HG03442 (cell line): ENCODE results near the gene LRFN2.
A peak's percentile ranks its signal among the peaks of the same experiment; 100 is the strongest.

Experiments
- ATAC-seq: cut with Tn5 transposase; IDR thresholded peaks from one replicate; pipeline ENCODE4 v1.9.1; 2021; ENCODE audit warnings: mild to moderate bottlenecking, moderate library complexity; ENCODE audit not compliant: unreplicated experiment

The LRFN2 gene

DNA sequence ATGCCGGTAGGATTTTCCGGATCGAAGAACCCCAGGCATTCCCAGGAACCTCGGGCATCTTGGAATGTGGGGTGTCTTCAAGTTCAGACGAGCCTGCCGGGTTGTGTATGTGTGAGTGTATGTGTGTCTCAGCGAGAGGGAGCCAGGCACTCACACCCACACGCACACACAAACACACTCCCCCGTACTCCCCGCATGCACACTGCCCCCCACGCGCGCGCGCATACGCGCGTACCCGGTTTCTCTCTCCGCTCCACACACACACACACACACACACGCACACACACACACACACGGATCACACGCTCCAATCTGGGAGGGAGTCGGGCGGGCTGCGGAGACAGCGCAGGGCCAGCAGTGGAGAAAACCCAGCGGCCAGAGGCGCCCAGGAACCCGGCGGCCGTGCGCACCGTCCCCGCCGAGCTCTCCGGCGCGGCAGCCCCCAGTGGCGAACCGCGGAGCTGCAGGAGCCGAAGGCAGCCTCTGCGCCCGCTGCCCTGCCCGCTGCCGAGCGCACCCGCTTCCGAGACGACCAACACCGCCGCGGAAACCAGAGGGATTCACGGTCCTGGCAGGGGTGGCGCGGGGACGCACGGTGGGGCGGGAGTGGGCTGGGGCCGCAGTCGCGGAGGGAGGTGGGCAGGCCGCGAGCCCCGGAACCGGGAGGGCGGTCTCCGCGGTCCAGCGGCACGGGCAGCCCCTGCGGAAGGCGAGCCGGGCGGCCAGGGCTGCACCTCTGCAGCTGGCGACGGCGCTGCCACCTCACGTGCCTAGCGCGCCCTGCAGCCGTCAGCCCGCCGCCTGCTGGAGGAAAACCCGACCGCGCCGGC, at the start of gene LRFN2:
Gene LRFN2, minus strand, starts transcription at position 125 of the 830 bp plus-strand sequence.
- peak; percentile 53 for ATAC-seq

DNA sequence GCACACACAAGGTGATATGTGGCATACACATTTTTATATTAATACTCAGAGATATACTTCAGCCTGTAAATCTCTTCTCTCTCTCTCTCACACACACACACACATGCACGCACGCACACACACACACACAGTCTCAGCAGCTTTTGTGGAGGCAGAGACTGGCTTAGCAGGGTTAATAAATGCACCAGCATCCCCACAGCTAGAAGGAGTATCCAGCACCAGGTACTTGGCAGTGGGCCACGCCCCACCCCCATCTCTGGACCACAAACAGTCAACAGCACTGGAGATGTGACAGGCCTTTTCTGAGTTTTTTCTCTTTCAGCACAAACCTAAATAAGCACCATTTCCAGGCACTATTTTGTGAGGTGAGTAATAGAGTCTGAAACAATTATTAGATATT, 47.3 kb upstream of the LRFN2 start:
- no peak for ATAC-seq

- ATAC-seq: no peak
These were observed 44.6 kb upstream of the LRFN2 start for GRCh38 chr6:40631744-40632143.

DNA sequence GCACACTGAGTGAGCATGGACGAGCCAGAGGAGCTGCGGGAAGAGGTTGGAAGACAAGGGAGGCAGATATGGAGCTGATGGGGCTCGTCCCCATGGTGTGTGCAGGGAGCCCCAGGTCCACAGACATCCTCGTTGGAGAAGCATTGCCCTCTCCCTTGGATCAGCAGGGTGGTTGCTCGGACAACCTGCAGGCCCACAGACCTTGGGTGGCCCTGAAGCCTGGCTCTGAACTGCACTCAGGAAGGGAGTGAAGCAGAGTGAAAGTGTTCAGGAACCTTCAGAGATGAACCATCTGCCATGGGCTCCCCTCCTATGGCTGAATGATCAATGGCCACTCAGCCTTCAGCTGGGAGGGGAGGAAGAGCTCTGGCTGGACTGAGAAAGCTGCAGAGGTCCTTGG, 43.3 kb upstream of the LRFN2 start:
- no peak for ATAC-seq

DNA sequence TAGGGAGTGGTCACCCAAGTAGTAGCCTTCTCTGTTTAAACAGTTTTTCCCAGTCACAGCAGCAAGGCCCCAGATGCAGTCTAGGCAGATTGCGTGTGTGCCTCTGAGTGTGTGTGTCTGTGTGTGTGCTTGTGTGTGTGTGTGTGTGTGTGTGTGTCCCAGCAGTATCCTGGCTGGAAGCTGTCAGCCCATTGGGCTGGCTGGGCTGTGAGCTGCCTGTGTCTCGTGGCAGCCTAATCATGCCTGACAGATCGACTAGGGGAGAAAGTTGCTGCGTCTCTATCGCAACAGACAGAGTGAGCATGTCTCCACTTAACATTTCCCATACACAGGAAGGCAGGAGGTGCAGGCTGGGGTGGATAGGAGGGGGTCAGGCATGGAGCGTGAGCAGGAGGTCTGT, 42.9 kb upstream of the LRFN2 start:
- ATAC-seq: no peak

- no peak for ATAC-seq
These were observed 42.3 kb upstream of the LRFN2 start for GRCh38 chr6:40629463-40629862.

- no peak for ATAC-seq
These were observed 40.2 kb upstream of the LRFN2 start for GRCh38 chr6:40627316-40627715.

DNA sequence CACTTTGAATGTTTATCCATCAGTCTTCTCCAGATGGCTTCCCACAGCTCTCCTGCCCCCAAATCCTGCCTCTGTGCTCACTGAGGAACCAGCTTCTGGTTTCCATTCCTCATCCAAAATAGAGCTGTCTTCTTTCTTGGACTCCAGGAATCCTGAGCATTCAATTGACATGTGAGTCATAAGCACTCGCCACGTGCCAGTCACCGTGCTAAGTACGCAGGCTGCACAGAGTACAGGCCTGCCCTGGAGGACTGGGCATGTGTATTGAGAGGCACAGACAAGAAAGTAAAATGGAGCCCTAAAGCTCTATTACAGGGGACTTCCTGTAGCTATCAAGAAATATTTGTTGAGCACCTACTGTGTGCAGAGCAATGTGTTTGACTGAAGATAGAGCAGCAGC, 39.7 kb upstream of the LRFN2 start:
- no peak for ATAC-seq

DNA sequence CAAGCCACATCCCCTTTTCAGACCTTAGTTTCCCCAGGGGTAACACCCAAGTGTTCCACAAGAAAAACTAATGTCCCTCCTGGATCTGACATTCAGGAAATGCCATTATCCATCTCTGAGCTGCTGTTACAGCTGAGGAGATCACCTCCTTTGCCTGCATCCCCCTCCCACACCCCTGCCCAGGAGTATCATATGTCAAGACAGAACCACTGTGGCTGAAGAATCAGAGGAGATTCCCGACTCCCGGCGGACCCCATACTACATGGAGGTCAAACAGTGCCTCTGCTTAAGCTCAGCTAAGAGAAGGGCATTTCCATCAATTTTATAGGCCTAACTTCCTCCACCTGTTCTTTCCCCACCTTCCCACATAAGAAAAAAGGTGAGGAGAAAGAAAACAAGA, 36.8 kb upstream of the LRFN2 start:
- no peak for ATAC-seq

DNA sequence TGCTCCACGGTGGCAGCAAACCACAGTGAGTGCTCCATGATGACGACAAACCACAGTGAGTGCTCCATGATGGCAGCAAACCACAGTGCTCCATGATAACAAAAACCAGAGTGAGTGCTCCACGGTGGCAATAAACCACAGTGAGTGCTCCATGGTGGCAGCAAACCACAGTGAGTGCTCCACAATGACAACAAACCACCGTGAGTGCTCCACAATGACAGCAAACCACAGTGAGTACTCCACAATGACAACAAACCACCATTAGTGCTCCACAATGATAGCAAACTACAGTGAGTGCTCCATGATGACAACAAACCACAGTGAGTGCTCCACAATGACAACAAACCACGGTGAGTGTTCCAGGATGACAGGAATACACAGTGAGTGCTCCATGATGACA, 36.0 kb upstream of the LRFN2 start:
- ATAC-seq: no peak

DNA sequence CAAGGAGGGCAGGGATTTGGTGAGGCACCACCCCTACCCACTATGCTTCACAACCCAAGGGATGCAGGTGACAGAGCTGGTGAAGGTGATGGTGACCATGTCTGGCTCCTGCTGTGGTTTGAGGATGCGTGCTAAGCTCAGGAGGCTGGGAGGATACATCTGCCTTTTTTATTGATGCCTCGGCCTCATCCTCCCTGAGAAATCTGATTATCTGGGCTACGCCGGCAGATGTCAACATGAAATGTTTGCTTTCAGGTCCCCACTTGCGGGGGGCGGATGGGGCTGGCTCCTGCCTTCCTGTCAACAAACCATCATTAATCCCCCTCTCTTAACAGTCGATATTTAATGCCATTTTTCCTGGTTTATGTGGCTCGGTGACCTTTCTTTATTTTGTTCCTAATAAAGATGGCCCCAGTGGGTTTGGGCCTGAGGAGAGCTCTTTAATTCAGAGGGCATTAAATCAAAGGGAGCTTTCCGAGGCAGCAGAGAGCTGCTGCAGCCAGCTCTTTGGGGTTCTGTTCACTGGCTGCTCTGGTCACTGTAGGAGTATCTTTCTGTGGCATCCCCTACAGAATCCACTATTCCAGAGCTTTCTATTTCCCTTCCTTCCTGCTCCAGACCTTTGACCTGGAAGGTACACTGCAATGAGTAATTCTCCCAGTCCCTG, 33.5 kb upstream of the LRFN2 start:
- no peak for ATAC-seq

GRCh38 chr6:40614671-40615070, 27.5 kb upstream of the LRFN2 start:
- ATAC-seq: no peak

GRCh38 chr6:40611912-40612311, 24.7 kb upstream of the LRFN2 start:
- no peak for ATAC-seq

DNA sequence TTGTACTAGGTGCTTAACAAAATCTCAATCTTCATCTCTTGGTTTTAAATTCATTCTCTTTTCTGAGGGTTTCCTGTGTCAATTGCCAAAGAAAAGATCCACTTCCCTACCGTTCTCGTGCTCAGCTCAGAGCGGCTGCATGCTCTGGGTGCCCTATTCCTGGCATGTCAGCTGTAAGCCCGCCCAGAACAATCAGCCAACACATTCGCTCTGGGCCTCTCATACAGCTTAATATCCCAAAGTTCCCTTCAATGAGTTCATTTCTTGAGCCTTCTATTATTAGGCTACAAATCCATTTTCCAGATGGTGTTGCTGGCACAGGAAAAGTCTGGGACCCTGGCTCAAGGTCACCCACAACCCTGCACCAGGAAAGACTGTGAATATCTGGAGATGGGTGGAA, 24.3 kb upstream of the LRFN2 start:
- ATAC-seq: no peak

GRCh38 chr6:40610229-40610628, 23.1 kb upstream of the LRFN2 start:
- no peak for ATAC-seq

DNA sequence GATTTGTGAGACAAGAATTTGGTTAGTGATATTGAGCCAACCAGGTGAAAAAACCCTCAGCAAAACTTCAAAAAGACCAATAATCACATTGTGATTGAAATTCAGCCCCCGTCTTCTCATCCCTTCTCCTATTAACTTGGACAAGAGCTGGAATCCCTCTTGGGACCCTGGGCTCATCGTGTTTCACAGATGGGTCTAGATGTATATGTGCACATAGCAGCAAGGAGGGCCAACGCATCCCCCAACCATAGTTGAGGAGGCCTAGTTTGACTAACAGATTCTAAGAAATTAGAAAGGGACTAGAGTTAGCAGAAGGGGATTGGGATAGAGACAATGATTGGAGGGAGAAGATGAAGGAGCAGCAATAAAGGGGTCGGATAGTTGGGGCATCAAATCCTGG, 19.8 kb upstream of the LRFN2 start:
- ATAC-seq: no peak

GRCh38 chr6:40606526-40606925, 19.4 kb upstream of the LRFN2 start:
- no peak for ATAC-seq

DNA sequence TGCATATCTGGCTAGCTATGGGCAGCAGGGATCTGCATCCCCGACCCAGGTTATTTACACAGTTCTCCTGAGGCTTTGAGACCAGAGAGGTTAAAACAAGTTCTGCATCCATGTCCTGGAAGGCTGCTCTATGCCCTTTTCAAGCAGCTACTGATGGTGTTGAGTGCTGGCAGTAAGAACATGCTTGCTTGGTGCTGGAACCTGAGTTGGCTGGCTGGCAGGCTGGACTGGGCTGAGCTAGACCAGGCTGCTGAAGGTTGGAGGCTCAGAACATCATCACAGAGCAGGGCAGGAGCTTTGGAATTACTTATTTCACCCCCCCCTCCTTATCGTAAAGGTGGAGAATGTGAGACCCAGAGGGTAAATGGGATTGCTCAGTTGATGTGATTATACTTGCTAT, 16.9 kb upstream of the LRFN2 start:
- no peak for ATAC-seq

- no peak for ATAC-seq
These were observed 12.4 kb upstream of the LRFN2 start for GRCh38 chr6:40599555-40599954.

DNA sequence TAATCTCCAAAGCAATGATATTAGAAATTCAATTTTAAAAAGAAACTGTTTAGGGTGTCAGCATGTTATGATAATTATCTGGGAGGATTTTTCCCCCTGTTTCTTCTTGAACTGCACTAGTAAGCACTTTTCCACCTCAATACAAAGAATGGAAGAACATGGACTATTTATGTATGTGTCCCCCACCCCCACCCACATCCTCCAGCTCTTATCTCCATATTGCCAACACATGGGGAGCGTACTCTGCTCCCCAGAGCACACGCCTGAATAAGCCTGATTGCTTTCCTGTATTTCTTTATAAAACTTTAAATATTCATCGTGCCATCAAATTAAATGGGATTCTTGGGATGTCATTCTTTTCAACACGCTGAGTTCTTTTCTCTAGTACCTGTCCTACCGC, 11.4 kb upstream of the LRFN2 start:
- no peak for ATAC-seq

GRCh38 chr6:40597301-40597700, 10.1 kb upstream of the LRFN2 start:
- no peak for ATAC-seq

DNA sequence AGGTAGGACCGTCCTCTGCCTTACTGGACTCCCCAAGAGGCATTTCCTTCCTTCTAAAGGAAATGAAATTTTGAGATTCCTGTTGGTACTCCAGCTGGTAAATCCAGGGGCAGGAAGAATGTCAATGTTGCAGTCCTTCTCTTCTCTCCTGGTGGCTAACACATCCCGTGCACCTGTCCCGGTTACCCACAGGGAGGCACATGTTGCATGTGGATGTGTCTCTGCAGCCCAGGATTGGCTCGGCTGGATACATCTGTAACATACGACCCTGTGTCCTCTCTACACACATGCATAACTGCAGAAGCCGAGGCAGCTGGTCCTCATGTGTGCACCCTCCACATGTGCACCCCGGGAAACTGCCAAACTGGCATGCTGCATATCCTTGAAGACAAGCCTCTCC, 1.3 kb upstream of the LRFN2 start:
- no peak for ATAC-seq

GRCh38 chr6:40588070-40588384, 863 bp upstream of the LRFN2 start:
- ATAC-seq: no peak
